ENCODE measurements around the gene HOXD11. TPM values are rescaled to one million over a fixed set of nuclear protein-coding genes. Genes with fewer than 3 reads are reported as not detected.

Gene HOXD11
- total and polyA plus RNA-seq, 8 donors: not detected

GRCh38 chr2:176137906-176138305, 30.8 kb downstream of the HOXD11 start:
- no peak for ATAC-seq
- H3K9me3 ChIP-seq: no peaks in the 10 kb centered on the region
- no peaks in the 10 kb centered on the region for H3K36me3 ChIP-seq
- peaks cover 0 to 6% (median 0%) of the 10 kb centered on the region in 3 donors for H3K4me1 ChIP-seq
- intact Hi-C loops (cut with DNase I): loop anchor here (5.0 to 10.0 kb wide), 3 partner anchors 317 to 504 kb away; no protein-coding TSS in a partner anchor
- TF ChIP-seq CTCF (IDR thresholded peaks at IDR 0.05): no peak
- H3K27ac ChIP-seq: no peak overlapping the region
- no peak for FAIRE-seq
- DNase-seq: no peak
- peaks cover 0 to 66% (median 18%) of the 10 kb centered on the region in 4 donors for H3K27me3 ChIP-seq
- H3K4me3 ChIP-seq: no peak overlapping the region
- 29 to 35% methylated on average over 8 of the region's 8 CpGs for WGBS, 2 donors

GRCh38 chr2:176138526-176138922, 31.4 kb downstream of the HOXD11 start:
- peaks cover 0 to 6% (median 0%) of the 10 kb centered on the region in 3 donors for H3K4me1 ChIP-seq
- H3K27me3 ChIP-seq: peaks cover 0 to 62% (median 15%) of the 10 kb centered on the region in 4 donors
- TF ChIP-seq CTCF (IDR thresholded peaks at IDR 0.05): no peak
- H3K4me3 ChIP-seq: no peak overlapping the region
- intact Hi-C loops (cut with DNase I): loop anchor here (5.0 to 10.0 kb wide), 3 partner anchors 316 to 504 kb away; no protein-coding TSS in a partner anchor
- no peak for ATAC-seq
- no peak for DNase-seq
- no peaks in the 10 kb centered on the region for H3K9me3 ChIP-seq
- 9 to 13% methylated on average over 14 of the region's 14 CpGs for WGBS, 2 donors
- no peaks in the 10 kb centered on the region for H3K36me3 ChIP-seq
- no peak overlapping the region for H3K27ac ChIP-seq
- FAIRE-seq: no peak

- no peak for TF ChIP-seq CTCF (IDR thresholded peaks at IDR 0.05)
- intact Hi-C loops (cut with DNase I): loop anchor here (5.0 to 10.0 kb wide), 3 partner anchors 316 to 503 kb away; no protein-coding TSS in a partner anchor
- ATAC-seq (no peak), FAIRE-seq (no peak), DNase-seq (no peak)
- H3K4me1 ChIP-seq: peaks cover 0 to 6% (median 0%) of the 10 kb centered on the region in 3 donors
- peak overlapping the region in 1 of 4 donors; percentile 28 for H3K27ac ChIP-seq
- H3K9me3 ChIP-seq: no peaks in the 10 kb centered on the region
- H3K36me3 ChIP-seq: no peaks in the 10 kb centered on the region
- H3K4me3 ChIP-seq: no peak overlapping the region
- 15% methylated on average over 28 of the region's 28 CpGs for WGBS, 2 donors
- peaks cover 0 to 62% (median 15%) of the 10 kb centered on the region in 4 donors for H3K27me3 ChIP-seq
These were observed 32.0 kb downstream of the HOXD11 start for GRCh38 chr2:176138923-176139660.

GRCh38 chr2:176139661-176140512, 32.8 kb downstream of the HOXD11 start:
- FAIRE-seq (no peak), ATAC-seq (peak in 2 of 4 donors; percentile 3 to 14), DNase-seq (no peak)
- Histone ChIP-seq H3K27ac (no peak overlapping the region), H3K4me1 (peaks cover 0 to 6% (median 0%) of the 10 kb centered on the region in 3 donors), H3K36me3 (no peaks in the 10 kb centered on the region), H3K9me3 (no peaks in the 10 kb centered on the region), H3K27me3 (peaks cover 0 to 57% (median 12%) of the 10 kb centered on the region in 4 donors), H3K4me3 (peak overlapping the region in 2 of 4 donors; percentile 33 to 46)
- WGBS, 2 donors: 13 to 15% methylated on average over 39 to 41 of the region's 41 CpGs
- TF ChIP-seq CTCF (IDR thresholded peaks at IDR 0.05): no peak
- intact Hi-C loops (cut with DNase I): loop anchor here (5.0 to 10.0 kb wide), 6 partner anchors 312 to 505 kb away; no protein-coding TSS in a partner anchor
